GM12872 (cell line): ENCODE measurements around the gene SLC12A1.
A peak's percentile ranks its signal among the peaks of the same experiment; 100 is the strongest.

Source experiments
- TF ChIP-seq, protein P1 (sequence below): IDR thresholded peaks from 3 replicates; pipeline ENCODE4 v1.5.1; 2011; ENCODE audit warnings: low read depth, mild to moderate bottlenecking, low read length, moderate library complexity; ENCODE audit not compliant: insufficient read depth

The SLC12A1 gene

DNA sequence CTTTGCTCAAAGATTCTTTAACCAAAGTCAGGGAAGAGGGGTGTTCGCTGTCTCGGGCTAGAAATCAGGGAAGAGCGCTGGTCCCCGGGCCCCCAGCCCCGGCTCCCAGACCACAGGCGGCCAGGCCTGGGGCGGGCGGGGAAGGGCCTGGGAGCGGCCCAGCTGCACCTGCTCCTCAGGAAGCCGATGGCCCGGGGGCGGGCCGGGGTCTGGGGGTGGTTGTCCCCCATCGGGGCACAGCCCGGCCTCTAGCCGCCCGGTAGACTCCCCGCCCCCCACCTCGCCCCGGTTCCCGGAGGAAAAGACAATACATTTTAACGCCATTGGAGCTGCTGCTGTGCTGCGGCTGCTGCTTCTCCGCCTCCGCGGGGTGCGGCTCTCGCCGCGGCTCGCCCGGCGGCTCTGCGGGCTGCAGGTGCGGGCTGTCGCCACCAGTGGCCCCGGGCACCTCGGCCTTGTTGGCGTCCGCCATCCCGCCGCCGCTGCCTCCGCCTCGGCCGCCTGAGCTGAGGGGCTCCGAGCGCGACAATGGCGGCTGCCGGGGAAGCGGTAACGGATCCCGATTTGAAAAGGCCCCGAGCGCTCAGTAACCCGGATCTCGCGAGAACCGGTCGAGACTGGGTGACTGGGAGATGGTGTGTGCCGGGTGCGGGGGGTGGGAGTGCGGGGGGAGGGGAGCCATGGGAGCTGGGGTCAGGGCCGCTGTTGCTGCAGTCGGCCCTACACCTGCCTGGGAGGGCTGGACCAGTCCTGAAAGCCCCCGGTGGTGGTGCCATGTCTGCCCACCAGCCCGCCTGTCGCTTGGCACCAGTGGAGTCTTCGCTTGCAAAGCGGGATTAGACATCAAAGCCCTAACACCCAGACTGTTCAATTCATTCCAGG is 28.1 kb upstream of the SLC12A1 start, which contains the start of gene MYEF2:
Gene MYEF2 (minus strand): TSS at position 530 of the 882 bp plus-strand sequence. CDS start 58 bp downstream, at position 472.
- TF ChIP-seq, protein P1, sequence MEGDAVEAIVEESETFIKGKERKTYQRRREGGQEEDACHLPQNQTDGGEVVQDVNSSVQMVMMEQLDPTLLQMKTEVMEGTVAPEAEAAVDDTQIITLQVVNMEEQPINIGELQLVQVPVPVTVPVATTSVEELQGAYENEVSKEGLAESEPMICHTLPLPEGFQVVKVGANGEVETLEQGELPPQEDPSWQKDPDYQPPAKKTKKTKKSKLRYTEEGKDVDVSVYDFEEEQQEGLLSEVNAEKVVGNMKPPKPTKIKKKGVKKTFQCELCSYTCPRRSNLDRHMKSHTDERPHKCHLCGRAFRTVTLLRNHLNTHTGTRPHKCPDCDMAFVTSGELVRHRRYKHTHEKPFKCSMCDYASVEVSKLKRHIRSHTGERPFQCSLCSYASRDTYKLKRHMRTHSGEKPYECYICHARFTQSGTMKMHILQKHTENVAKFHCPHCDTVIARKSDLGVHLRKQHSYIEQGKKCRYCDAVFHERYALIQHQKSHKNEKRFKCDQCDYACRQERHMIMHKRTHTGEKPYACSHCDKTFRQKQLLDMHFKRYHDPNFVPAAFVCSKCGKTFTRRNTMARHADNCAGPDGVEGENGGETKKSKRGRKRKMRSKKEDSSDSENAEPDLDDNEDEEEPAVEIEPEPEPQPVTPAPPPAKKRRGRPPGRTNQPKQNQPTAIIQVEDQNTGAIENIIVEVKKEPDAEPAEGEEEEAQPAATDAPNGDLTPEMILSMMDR, result 0 out of 3 replicates have a peak, but pooled peaks have one; percentile 16

GRCh38 chr15:48178648-48178931 is 27.5 kb upstream of the SLC12A1 start:
- TF ChIP-seq, protein P1, result no peak

DNA sequence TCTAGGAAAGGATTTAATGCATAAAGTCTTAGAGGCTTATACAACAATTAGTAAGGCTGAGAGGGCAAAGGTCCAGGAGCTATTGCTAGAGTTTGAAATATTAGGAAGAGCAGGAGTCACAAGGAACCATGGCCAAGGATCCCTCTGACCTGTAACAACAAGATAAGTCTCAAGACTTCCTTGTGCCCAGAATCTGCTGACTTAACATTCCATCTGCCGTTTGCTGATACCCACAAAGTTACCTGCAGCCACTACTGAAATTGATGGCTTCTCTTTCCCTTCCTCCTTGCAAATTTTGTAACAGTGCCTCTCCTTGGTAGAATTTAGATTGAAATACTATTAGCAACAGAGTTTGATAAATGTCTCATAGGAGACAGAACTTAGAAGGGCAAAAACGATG is 23.4 kb upstream of the SLC12A1 start:
- TF ChIP-seq, protein P1, result no peak

DNA sequence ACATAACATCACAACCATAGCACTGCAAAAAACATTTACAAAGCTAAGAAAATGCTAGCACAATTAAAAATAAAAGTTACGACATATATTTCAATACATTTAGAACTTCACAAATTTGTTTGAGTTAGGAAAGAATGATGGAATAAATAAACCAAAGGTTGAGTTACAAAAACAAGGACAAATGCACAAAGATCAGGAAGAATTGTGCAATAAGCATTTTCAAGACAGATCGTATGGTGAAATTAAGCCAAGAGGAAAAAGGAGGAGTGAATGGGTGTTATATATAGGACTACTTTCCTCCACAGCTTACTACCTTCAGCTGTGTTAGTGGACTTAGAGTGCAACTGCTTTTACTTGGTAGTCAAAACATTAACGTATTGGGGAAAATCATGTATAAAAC is 20.6 kb upstream of the SLC12A1 start:
- TF ChIP-seq, protein P1, result no peak

GRCh38 chr15:48186271-48186670 is 19.8 kb upstream of the SLC12A1 start:
- TF ChIP-seq, protein P1, result no peak

- TF ChIP-seq, protein P1, result no peak
These were observed 15.0 kb upstream of the SLC12A1 start for GRCh38 chr15:48190932-48191573.

DNA sequence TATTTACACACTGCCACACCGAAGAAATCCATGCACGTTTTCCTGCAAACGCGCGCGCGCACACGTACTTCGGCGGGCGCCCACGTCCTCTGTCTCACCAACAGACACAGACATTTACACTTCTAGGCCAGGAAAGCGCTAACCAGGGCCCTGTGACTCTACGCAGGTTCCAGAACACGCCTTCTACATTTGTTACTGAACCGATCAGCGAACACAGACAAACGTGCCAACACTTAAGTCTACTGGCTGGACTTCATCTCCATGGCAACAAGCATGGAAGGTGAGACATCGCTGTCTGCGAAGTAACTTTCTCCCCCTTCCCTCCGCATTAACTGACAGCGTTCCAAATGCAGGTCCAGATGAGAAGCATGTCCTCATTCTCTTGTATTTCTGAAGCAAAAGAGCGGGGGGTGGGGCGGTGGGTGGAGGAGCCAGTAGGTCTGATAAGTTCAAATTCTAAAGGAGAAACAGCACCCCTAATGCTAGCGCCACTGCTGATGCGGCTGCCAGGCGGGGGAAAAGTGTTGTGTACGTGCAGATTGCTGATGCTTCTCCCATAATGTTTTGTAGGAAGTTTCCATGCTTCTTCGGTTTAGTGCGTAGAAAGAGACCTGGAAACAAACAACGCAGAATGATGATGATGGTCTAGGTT is 14.4 kb upstream of the SLC12A1 start, which contains the start of gene CTXN2:
Gene CTXN2 (plus strand): TSS at position 92 of the 652 bp plus-strand sequence. CDS start 9,636 bp downstream, outside the sequence.
- TF ChIP-seq, protein P1, result no peak
